Breast epithelium (tissue), 4 donors: ENCODE results near the gene IFI44. TPM values are rescaled to one million over a fixed set of nuclear protein-coding genes. Genes with fewer than 3 reads are reported as not detected.

Experiments used
- DNase-seq, 2 donors: peaks; one replicate each; pipeline ENCODE4 v3.0.0-alpha.2; 2019; ENCODE audit warnings: low spot score in 2 of 2
- H3K27ac ChIP-seq, 2 donors: fragments of 200-600 bp; sonication (generic) in 1 of 2; one replicate each; pipeline ENCODE4 v1.5.1; 2016 to 2019; ENCODE audit warnings: mild to moderate bottlenecking in 1 of 2
- H3K27me3 ChIP-seq, 2 donors: fragments of 200-600 bp; sonication (generic) in 1 of 2; one replicate each; pipeline versions ENCODE4 v1.5.1 to v1.6.0; 2017 to 2019; ENCODE audit warnings: control low read depth in 1 of 2, mild to moderate bottlenecking in 1 of 2
- H3K36me3 ChIP-seq: fragments of 200-600 bp; one replicate; pipeline ENCODE4 v1.5.1; 2019
- H3K4me1 ChIP-seq, 2 donors: fragments of 200-600 bp; sonication (generic); one replicate each; pipeline ENCODE4 v1.5.1; 2016 to 2019; ENCODE audit warnings: control low read depth in 1 of 2
- H3K4me3 ChIP-seq, 3 donors: fragments of 200-600 bp; sonication (generic); 1 replicate in 2 of 3; 2 replicates in 1 of 3; pipeline ENCODE4 v1.5.1; 2016 to 2019; ENCODE audit warnings: mild to moderate bottlenecking in 3 of 3, moderate library complexity in 2 of 3
- H3K9me3 ChIP-seq, 2 donors: fragments of 200-600 bp; sonication (generic) in 1 of 2; one replicate each; pipeline ENCODE4 v1.5.1; 2016 to 2019; ENCODE audit warnings: control low read depth in 1 of 2
- POLR2A ChIP-seq: fragments of 450-650 bp; IDR thresholded peaks from one replicate; pipeline ENCODE4 v1.6.1; 2016; ENCODE audit warnings: antibody characterized with exemption, mild to moderate bottlenecking, moderate library complexity
- POLR2AphosphoS5 ChIP-seq, 3 donors: sonication (generic); formaldehyde crosslinking; IDR thresholded peaks; one replicate each; pipeline ENCODE4 v1.6.1; 2017; ENCODE audit warnings: antibody characterized with exemption in 3 of 3
- intact Hi-C: fragments of 100-400 bp; cut with DNase I; formaldehyde crosslinking; loops from one replicate; pipeline ENCODE4 v1.15.1; 2023; ENCODE audit warnings: low total_unique reads
- total RNA-seq, 3 donors: library from RNA; depleted of rRNA; stranded (reverse); fragments of >200 nt; gene quantifications; one replicate each; pipeline ENCODE4 v1.1.0, GENCODE V29; 2016
- TF ChIP-seq, protein P1 (sequence below), 3 donors: fragments of 450-650 bp; IDR thresholded peaks; one replicate each; pipeline ENCODE4 v1.5.1; 2016 to 2017; ENCODE audit warnings: antibody characterized with exemption in 3 of 3, mild to moderate bottlenecking in 3 of 3, moderate library complexity in 3 of 3

Gene IFI44, protein sequence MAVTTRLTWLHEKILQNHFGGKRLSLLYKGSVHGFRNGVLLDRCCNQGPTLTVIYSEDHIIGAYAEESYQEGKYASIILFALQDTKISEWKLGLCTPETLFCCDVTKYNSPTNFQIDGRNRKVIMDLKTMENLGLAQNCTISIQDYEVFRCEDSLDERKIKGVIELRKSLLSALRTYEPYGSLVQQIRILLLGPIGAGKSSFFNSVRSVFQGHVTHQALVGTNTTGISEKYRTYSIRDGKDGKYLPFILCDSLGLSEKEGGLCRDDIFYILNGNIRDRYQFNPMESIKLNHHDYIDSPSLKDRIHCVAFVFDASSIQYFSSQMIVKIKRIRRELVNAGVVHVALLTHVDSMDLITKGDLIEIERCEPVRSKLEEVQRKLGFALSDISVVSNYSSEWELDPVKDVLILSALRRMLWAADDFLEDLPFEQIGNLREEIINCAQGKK
- total RNA-seq: 10 to 100 TPM; 20.0 to 25.3 (median 24.0) TPM

DNA sequence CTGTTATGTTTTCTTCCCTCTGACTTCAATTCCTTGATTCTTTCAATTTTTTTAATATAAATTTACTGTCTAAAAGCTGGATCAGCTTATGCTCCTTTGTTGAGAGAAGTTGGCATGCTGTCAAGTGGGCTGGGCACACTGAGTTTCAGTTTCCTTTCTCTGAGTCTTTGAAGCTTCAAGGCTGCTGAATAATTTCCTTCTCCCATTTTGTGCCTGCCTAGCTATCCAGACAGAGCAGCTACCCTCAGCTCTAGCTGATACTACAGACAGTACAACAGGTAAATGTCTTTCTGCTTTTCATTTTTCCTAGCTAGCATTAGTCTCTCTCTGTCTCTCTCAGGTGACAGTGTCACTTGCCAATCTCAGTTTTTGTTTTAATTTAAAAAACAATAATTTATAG is at the start of gene IFI44:
TSS of gene IFI44 (plus strand) at position 204 of the 400 bp plus-strand sequence. CDS start 365 bp downstream, outside the sequence.
- H3K4me1 ChIP-seq: peaks cover 0 to 4% of the 10 kb centered on the region in 2 donors
- intact Hi-C loops: no loop called here
- TF ChIP-seq POLR2AphosphoS5 (IDR thresholded peaks at IDR 0.05) (peak in 1 of 3 donors; percentile 43), POLR2A (no peak)
- no peaks in the 10 kb centered on the region for H3K36me3 ChIP-seq
- peak within 1 kb of the TSS; percentile 40 to 48 (median 47) for H3K4me3 ChIP-seq
- peak within 1 kb of the TSS; percentile 33 to 50 for H3K27ac ChIP-seq
- H3K9me3 ChIP-seq: no peaks in the 10 kb centered on the region
- no peaks in the 10 kb centered on the region for H3K27me3 ChIP-seq
- DNase-seq: peak; percentile 68 to 78

DNA sequence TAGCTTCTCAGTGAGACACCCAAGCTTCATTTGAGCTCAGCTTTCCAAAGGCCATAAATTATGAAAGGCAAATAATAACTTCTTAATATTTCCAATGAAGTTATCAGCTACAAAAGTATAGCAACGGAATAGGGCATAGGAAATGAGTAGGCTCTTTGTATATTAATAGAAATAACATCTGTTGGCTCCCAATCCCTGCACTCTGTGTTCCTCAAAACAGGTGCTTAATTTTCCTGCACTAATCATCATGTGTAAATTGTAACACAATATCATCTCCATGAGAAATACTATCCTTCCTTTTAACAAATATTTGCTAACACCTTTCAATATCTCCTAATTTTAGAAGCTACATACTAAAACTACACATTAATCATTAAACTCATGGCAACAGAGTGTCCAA is 48.6 kb upstream of the IFI44 start:
- Histone ChIP-seq H3K9me3 (no peaks in the 10 kb centered on the region), H3K4me3 (no peak overlapping the region), H3K36me3 (no peaks in the 10 kb centered on the region), H3K27ac (no peak overlapping the region), H3K4me1 (no peaks in the 10 kb centered on the region), H3K27me3 (no peaks in the 10 kb centered on the region)
- intact Hi-C loops: loop anchor here (10.0 kb wide), 1 partner anchor 456 kb away; no protein-coding TSS in a partner anchor
- DNase-seq: no peak
- no peak for TF ChIP-seq POLR2A
- no peak for TF ChIP-seq POLR2AphosphoS5 (IDR thresholded peaks at IDR 0.05)
- TF ChIP-seq, protein P1, sequence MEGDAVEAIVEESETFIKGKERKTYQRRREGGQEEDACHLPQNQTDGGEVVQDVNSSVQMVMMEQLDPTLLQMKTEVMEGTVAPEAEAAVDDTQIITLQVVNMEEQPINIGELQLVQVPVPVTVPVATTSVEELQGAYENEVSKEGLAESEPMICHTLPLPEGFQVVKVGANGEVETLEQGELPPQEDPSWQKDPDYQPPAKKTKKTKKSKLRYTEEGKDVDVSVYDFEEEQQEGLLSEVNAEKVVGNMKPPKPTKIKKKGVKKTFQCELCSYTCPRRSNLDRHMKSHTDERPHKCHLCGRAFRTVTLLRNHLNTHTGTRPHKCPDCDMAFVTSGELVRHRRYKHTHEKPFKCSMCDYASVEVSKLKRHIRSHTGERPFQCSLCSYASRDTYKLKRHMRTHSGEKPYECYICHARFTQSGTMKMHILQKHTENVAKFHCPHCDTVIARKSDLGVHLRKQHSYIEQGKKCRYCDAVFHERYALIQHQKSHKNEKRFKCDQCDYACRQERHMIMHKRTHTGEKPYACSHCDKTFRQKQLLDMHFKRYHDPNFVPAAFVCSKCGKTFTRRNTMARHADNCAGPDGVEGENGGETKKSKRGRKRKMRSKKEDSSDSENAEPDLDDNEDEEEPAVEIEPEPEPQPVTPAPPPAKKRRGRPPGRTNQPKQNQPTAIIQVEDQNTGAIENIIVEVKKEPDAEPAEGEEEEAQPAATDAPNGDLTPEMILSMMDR (IDR thresholded peaks at IDR 0.05): no peak

DNA sequence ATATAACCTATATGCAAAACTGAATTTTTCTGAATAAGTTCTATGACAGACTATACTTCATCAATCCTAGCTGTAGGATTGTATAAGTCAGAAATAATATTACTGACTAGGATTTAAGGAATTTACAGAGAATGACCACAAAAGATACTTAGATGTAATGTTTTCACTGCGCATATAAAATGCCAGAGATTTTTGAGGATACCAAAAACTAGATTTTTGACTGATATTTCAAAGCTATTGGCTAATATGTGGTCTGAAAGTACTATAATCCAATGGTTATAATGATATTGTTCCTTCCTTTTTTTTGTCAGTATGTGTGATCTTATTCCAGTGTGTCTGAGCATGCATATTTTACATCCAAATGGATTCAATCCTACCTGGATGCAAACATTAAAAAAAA is 46.4 kb upstream of the IFI44 start:
- no peak for DNase-seq
- TF ChIP-seq, protein P1 (IDR thresholded peaks at IDR 0.05): no peak
- TF ChIP-seq POLR2AphosphoS5 (IDR thresholded peaks at IDR 0.05) (no peak), POLR2A (no peak)
- Histone ChIP-seq H3K27me3 (no peaks in the 10 kb centered on the region), H3K9me3 (no peaks in the 10 kb centered on the region), H3K27ac (no peak overlapping the region), H3K4me1 (no peaks in the 10 kb centered on the region), H3K36me3 (no peaks in the 10 kb centered on the region), H3K4me3 (no peak overlapping the region)
- intact Hi-C loops: loop anchor here (10.0 kb wide), 1 partner anchor 458 kb away; no protein-coding TSS in a partner anchor

DNA sequence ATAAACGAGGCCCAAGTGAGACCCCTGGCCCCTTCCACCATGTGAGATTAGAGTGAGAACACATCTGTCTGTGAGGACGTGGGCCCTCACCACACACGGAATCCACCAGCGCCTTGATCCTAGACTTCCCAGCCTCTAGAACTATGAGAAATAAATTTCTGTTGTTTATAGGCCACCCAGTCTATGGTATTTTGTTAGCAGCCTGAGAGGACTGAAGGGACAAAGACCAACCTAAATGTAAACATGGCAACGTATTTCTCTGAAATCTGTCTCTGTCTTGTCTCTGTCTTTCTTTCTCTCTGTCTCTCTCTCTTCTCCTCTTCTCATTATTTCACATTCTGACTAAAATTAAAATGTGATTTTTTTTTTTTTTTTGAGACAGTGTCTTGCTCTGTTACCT is 45.0 kb upstream of the IFI44 start:
- H3K9me3 ChIP-seq: no peaks in the 10 kb centered on the region
- H3K27ac ChIP-seq: no peak overlapping the region
- TF ChIP-seq POLR2AphosphoS5 (IDR thresholded peaks at IDR 0.05) (no peak), POLR2A (no peak)
- TF ChIP-seq, protein P1 (IDR thresholded peaks at IDR 0.05): no peak
- H3K4me1 ChIP-seq: no peaks in the 10 kb centered on the region
- H3K36me3 ChIP-seq: no peaks in the 10 kb centered on the region
- intact Hi-C loops: loop anchor here (10.0 kb wide), 1 partner anchor 460 kb away; no protein-coding TSS in a partner anchor
- no peak overlapping the region for H3K4me3 ChIP-seq
- no peak for DNase-seq
- no peaks in the 10 kb centered on the region for H3K27me3 ChIP-seq

DNA sequence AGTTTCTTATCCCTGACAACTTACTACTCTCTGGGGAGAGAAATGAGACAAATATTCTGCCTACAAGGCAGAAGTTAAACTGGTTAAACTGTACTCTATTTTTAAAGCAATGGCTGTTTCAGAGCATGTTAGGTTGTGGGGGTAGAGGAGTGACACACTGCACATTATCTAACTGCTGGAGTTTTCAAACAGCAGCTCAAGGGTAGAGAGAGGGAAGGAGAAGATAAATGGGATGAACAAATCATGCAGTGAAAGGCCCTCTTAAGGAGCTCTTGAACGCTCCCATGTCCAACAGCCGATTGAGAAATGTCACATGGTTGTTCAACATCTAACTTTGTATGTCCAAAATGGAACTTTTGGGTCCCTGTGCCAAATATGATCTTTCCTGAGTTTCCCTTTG is 43.4 kb upstream of the IFI44 start:
- Histone ChIP-seq H3K4me3 (no peak overlapping the region), H3K36me3 (no peaks in the 10 kb centered on the region), H3K27ac (no peak overlapping the region), H3K27me3 (no peaks in the 10 kb centered on the region), H3K4me1 (no peaks in the 10 kb centered on the region), H3K9me3 (no peaks in the 10 kb centered on the region)
- intact Hi-C loops: loop anchor here (10.0 kb wide), 1 partner anchor 461 kb away; no protein-coding TSS in a partner anchor
- no peak for DNase-seq
- TF ChIP-seq POLR2A (no peak), POLR2AphosphoS5 (IDR thresholded peaks at IDR 0.05) (no peak)
- TF ChIP-seq, protein P1 (IDR thresholded peaks at IDR 0.05): no peak
